Measurements from ENCODE around the gene PJA2.

Gene PJA2

DNA sequence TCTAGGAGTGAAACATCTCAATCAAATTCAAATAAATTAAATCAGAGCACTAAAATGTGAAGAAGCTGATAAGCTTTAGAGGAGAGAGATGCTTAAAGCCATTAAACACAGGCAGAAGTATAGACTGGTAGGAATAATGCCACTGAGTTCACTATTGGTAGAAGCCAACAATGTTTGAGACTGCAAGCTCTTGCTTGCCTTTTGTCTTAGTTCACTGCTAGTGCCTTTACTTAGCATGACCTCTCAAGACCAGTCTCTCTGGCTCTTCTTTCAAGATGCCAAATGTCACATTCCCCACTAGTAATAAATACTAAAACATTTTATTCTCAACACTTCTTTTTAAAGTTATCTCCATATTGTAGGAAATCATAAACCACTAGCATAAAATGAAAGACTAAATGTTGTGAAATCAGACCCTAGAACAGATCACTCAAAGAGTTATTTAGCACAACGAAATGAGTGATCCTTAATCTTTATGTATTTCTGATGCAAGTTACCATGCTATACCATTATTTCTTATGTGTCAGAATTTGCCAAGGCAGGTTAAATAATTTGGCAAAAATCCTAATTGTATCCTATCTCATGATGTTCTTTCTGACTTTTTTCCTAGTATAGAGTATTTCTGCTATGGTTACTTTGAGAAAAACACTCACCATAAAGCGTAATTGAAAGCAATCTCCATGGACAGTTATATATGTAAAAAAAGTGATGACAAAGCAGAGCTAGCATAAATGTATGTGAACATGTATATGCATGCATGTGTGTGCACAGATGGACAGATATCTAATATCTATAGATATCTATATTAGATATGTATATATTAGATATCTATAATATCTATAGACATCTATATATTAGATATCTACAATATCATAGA lies 57.5 kb downstream of the PJA2 start:
- no peak for DNase-seq

DNA sequence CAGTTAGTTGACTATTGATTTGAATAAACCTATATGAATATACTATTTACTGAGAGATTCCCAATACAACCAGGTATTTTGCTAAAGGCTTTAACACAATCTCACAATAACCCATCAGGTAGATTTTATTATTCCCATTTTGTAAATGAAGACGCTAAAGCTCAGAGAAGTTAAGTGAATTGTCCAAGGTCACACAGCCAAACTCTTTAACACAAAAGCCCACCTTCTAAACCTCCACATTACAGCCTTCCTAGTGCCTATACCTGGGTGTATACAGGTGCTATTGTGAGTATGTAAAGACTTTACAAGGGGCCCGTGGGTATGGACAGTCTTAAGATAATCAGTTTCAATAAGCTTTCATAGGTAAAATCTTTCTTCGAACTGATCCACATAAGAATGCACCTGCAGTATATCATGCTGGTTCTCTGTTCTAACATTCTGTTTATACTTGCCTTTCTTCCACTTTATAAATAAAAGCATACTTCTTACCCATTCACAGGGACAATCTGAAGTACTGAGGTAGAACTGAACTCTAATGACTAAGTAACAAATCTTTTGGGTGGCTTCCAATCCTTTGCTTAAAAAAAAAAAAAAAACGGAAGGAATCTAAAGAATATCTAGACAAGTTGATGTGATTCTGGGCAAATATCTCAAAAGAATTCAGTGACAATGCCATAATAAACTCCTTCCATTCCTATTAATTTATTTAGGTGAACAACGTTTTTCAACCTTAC lies 59.1 kb downstream of the PJA2 start:
- no peak for DNase-seq

GRCh38 chr5:109349388-109349787 lies 60.4 kb downstream of the PJA2 start:
- DNase-seq, result no peak

GRCh38 chr5:109347252-109347888 lies 62.4 kb downstream of the PJA2 start:
- peak in 6 of 51 donors; percentile 2 to 22 (median 9) for DNase-seq

- no peak for DNase-seq
Observed at GRCh38 chr5:109345699-109346098, 64.1 kb downstream of the PJA2 start.

DNA sequence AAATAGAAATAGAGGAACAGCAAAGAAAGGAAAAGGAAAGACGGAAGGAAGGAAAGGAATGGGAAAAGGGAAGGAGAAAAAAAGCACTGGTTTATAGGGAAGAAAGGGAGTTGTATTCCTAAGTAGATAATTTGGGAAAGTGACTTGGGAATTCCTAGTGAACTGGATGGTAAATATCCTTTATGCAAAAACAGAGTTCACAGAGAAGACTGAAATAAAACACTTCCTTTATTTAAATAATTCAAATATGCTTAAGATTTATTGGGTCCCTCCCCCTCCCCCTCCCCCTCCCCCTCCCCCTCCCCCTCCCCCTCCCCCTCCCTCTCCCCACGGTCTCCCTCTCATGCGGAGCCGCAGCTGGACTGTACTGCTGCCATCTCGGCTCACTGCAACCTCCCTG lies 69.4 kb downstream of the PJA2 start:
- DNase-seq, result no peak

GRCh38 chr5:109335114-109335513 lies 74.7 kb downstream of the PJA2 start:
- no peak for DNase-seq

DNA sequence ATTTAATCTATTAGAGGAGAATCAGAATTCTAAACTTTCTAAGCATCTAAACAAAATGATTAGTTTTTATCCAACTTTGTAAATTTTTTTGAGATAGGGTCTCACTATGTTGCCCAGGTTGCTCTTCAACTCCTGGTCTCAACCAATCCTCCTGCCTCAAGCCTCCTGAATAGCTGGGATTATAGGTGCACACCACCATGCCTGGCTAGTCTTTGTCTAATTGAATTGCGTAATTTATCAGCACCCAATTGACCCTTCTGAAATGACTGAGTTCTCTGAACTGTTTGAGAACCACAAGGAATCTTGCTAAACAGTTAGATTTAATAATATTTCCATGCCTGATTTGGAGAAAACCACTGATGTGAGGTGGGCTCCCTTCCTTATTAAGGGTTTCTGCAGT lies 75.7 kb downstream of the PJA2 start:
- no peak for DNase-seq

- DNase-seq, result no peak
Observed at GRCh38 chr5:109329333-109330237, 80.2 kb downstream of the PJA2 start.

GRCh38 chr5:109328626-109329025 lies 81.1 kb downstream of the PJA2 start:
- no peak for DNase-seq

DNA sequence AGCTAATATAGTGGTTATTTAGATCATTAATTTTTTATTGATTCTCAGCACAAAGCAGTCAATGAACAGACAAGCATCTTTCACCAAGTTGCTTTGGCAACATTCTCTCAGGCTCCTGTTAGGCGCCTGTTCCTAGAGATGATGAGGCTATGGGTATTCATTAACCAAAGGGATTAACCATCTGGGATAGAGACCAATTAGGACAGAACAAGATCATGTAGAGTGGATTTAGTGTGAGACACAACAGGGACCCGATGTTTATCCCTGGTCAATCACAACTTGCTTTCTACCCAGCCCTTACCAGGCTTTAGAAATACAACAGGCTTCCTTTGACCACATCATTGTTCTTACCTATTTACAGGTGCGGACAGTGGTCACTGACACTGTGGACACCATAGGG lies 82.2 kb downstream of the PJA2 start:
- no peak for DNase-seq

GRCh38 chr5:109326919-109327318 lies 82.9 kb downstream of the PJA2 start:
- DNase-seq, result no peak

DNA sequence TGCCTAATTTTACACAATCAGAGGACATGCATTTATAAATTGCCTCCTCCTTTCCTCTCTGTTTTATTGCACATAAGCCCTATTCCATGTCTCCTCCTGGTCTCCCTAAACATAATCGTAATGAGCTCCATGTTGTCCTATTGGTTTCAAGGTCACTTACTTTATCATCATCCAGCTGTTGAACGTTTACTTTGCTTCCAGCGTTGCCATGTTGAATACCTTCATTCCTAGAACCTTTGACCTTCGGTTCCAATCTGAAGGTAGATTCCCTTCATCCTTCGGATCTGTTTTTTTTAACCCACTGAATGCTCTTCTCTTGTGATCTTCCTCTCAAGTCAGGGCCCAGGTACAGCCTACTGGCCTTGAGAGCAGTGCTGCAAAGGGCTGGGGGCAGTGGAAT lies 84.3 kb downstream of the PJA2 start:
- no peak for DNase-seq

DNA sequence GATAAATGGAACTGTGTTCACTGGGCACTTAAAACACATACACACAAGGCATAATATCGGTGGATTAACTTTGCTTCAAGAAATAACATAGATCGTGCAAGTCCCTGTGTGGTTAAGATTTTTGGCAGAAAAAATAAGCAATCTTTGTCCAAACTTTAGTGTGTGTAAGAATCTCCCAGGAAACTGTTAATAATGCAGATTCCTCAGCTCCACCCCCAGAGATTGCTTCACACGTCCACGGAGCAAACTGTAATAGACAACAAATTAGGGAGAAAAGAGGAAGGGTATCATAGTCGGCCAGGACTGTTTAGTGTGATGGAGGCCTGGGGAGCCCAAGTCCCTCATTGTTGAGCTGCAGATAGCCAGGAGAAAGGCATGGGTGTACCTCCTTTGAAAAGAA lies 84.8 kb downstream of the PJA2 start:
- DNase-seq, result no peak

DNA sequence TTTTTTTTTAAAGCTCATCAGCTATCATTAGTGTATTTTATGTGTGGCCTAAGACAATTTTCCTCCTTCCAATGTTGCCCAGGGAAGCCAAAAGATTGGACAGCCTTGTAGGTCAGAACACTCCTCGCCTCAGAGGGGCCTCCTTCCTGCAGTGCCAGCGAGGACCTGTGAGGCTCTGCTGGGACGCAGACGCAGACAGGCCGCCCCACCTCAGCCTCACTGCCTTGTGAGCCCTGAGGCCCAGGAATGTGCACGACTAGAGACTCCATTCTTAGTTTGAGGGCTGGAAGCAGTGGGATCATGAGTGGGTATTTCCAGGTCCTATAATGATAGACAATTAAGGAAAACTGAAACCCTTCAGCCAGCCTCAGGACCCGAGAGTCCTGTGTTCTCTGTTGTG lies 85.4 kb downstream of the PJA2 start:
- DNase-seq, result no peak

DNA sequence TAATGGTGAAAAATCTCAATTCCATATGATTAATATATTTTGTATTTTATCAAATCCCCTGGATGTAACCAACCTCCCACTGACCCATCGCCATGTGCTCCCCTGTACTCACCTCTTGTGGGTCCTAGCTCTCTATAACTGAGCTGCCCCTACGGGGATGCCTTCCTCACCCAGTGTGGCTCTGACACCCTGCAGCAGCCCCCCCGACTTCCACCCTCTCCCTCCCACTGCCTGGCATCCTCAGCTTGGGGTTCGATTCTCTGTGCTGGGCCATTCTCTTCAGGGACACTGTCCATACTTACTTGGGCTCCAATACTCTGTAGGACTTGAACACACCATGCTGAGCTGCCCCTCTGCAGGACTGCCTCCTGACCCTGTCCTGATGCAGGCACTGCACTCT lies 87.1 kb downstream of the PJA2 start:
- no peak for DNase-seq

GRCh38 chr5:109319351-109319750 lies 90.4 kb downstream of the PJA2 start:
- no peak for DNase-seq

DNA sequence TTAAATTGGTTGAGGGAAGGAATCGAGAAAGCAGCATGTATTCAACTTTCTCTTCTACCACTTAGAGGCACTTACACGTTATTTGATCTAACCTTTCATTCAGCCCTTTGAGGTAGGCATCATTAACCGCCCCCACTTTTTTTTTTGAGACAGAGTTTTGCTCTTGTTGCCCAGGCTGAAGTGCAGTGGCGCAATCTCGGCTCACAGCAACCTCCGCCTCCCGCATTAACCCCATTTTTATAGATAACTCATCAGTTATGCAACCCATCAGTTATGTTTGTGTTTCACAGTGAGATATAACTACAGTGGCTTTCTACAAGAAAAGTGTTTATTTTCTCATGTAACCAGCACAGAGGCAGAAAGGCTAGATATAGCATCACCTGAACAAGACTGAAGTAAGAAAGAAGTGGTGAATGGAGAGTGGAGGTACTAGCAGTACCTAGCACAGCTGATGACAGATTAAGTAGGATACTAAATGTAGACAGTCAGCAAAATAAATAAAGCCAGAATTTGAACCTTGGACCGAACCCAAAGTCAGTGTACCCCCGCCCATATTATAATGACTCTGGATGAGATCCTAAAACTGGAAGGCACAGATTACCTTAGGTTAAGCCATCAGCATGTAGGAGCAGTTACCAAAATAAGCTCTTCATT lies 91.2 kb downstream of the PJA2 start:
- DNase-seq, result no peak

- DNase-seq, result no peak
Observed at GRCh38 chr5:109316634-109317033, 93.1 kb downstream of the PJA2 start.

DNA sequence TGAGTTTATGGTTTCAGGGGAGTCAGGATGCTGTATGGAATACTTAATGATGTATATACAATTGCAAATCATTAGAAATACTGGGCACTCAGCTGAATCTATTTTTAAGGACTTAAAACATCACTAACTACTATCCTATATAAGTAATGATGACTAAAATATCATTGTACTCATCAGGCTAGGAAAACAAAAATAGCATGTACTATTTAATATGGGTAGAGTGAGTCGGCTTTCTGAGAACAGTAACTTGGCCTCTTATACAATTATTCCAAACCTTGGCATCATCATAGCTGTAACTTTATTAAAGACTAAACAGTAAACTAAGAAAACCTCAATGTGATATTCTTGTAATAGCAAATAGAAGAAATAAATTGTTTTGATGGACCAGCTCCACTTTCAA lies 94.5 kb downstream of the PJA2 start:
- DNase-seq, result no peak

- no peak for DNase-seq
Observed at GRCh38 chr5:109313127-109313526, 96.6 kb downstream of the PJA2 start.
